Upper lobe of left lung (tissue), 4 donors: ENCODE results near the gene CCNO.

Experiments used
- EP300 ChIP-seq, 4 donors: sonication (generic); formaldehyde crosslinking; IDR thresholded peaks; one replicate each; pipeline ENCODE4 v1.5.1; 2017; ENCODE audit warnings: antibody characterized with exemption in 4 of 4, control low read depth in 2 of 4
- POLR2A ChIP-seq, 4 donors: fragments of 450-650 bp; IDR thresholded peaks; one replicate each; pipeline ENCODE4 v1.5.1; 2016 to 2017; ENCODE audit warnings: antibody characterized with exemption in 4 of 4, mild to moderate bottlenecking in 2 of 4
- POLR2AphosphoS5 ChIP-seq, 2 donors: sonication (generic); formaldehyde crosslinking; IDR thresholded peaks; one replicate each; pipeline ENCODE4 v1.5.1; 2017; ENCODE audit warnings: antibody characterized with exemption in 2 of 2
- TF ChIP-seq, protein P1 (sequence below), 6 experiments: fragments of 450-650 bp in 4 of 6; fragments of 200-600 bp in 2 of 6; sonication (generic) in 2 of 6; IDR thresholded peaks; one replicate each; pipeline ENCODE4 v1.5.1; 2016 to 2019; ENCODE audit warnings: antibody characterized with exemption in 6 of 6

DNA sequence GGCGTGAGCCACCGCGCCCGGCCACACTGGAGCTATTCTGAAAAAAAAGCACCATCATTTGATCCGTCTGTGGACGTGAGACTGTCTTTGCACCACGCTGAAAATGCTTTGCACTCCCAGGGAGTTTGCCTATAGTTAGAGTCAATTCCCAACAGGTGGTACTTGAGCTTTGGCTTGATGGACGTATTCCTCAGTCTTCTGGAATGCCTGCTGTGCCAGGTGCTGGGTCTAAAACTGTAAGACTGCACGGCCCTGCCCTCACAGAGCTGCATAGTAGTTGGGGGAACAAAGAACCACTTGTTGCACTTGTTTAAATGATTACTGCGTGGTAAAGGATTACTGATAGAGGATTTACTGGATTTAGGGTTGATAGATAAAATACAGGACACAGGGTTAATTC lies 3.4 kb upstream of the CCNO start:
- TF ChIP-seq, protein P1, sequence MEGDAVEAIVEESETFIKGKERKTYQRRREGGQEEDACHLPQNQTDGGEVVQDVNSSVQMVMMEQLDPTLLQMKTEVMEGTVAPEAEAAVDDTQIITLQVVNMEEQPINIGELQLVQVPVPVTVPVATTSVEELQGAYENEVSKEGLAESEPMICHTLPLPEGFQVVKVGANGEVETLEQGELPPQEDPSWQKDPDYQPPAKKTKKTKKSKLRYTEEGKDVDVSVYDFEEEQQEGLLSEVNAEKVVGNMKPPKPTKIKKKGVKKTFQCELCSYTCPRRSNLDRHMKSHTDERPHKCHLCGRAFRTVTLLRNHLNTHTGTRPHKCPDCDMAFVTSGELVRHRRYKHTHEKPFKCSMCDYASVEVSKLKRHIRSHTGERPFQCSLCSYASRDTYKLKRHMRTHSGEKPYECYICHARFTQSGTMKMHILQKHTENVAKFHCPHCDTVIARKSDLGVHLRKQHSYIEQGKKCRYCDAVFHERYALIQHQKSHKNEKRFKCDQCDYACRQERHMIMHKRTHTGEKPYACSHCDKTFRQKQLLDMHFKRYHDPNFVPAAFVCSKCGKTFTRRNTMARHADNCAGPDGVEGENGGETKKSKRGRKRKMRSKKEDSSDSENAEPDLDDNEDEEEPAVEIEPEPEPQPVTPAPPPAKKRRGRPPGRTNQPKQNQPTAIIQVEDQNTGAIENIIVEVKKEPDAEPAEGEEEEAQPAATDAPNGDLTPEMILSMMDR (IDR thresholded peaks at IDR 0.05) = no peak
- no peak for TF ChIP-seq POLR2A (IDR thresholded peaks at IDR 0.05)
- TF ChIP-seq POLR2AphosphoS5 (IDR thresholded peaks at IDR 0.05) = no peak
- no peak for TF ChIP-seq EP300 (IDR thresholded peaks at IDR 0.05)
